GM15510 (cell line): Measurements from ENCODE around the gene OR5D13.

Experiments used
- POLR2A ChIP-seq: IDR thresholded peaks from 3 replicates; pipeline ENCODE4 v1.6.1; 2011; ENCODE audit warnings: borderline replicate concordance; ENCODE audit not compliant: insufficient read length; ENCODE audit errors: extremely low read depth

Gene OR5D13, protein sequence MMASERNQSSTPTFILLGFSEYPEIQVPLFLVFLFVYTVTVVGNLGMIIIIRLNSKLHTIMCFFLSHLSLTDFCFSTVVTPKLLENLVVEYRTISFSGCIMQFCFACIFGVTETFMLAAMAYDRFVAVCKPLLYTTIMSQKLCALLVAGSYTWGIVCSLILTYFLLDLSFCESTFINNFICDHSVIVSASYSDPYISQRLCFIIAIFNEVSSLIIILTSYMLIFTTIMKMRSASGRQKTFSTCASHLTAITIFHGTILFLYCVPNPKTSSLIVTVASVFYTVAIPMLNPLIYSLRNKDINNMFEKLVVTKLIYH

DNA sequence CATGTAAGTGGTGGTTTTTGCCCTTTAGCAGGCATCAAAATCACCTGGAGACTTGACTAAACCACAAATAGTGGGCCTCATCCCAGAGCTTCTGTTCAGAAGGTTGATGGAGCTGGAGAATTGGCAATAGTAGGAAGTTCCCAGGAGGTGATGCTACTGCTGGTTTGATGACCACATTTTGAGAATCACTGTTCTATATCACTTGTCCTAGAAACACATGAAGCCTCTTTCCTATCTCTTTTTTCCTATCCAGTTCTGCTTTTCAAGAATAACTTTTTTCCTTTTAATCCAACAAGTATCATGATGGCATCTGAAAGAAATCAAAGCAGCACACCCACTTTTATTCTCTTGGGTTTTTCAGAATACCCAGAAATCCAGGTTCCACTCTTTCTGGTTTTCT lies at the start of gene OR5D13:
Gene OR5D13, plus strand, starts transcription at position 301 of the 400 bp plus-strand sequence. Its CDS starts 0 bp downstream, at position 301.
- no peak for TF ChIP-seq POLR2A

GRCh38 chr11:55726715-55727324 lies 46.4 kb upstream of the OR5D13 start:
- no peak for TF ChIP-seq POLR2A

DNA sequence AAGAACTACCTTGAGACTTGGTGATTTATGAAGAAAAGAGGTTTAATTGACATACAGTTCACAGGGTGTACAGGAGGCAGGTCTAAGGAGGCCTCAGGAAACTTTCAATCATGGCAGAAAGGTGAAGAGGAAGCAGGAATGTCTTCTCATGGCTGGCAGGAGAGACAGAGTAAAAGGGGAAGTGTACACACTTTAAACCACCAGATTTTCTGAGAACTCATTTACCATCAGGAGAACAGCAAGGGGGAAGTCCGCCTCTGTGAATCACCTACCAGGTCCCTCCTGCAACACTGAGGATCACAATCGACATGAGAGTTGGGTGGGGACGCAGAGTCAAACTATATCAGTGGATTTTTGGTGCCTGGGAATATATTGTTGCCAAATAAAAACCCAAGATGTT lies 40.3 kb upstream of the OR5D13 start:
- TF ChIP-seq POLR2A: no peak

DNA sequence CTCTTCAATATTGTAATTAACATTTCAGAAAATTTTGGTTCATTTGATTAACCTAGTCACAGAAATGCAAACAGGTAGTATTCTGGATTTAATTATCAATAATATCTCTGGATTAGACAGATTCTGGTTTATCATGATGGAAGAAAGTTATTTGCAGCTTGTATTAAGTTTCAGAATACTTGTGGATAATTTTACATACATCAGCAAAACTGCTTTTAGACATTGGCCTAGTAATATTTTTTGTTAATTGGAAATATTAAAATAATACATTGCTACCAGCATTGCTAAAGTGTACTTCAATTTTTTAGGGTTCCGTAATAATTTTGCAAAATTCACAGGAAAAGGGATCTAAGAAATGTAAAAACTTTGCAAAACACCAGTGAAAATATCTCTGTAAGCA lies 18.4 kb downstream of the OR5D13 start:
- TF ChIP-seq POLR2A: no peak

GRCh38 chr11:55793321-55793720 lies 20.1 kb downstream of the OR5D13 start:
- TF ChIP-seq POLR2A: no peak

- no peak for TF ChIP-seq POLR2A
Observed at GRCh38 chr11:55795256-55795655, 22.0 kb downstream of the OR5D13 start, which contains the start of gene OR5D14. TSS of gene OR5D14 (plus strand) at chr11:55795556. CDS start at chr11:55795556, 0 bp downstream.

- no peak for TF ChIP-seq POLR2A
Observed at GRCh38 chr11:55806248-55806647, 33.0 kb downstream of the OR5D13 start.

GRCh38 chr11:55811067-55811466 lies 37.8 kb downstream of the OR5D13 start, which contains the start of gene OR5L1:
TSS of gene OR5L1 (plus strand) at chr11:55811367. CDS start at chr11:55811467, 100 bp downstream.
- TF ChIP-seq POLR2A: no peak

DNA sequence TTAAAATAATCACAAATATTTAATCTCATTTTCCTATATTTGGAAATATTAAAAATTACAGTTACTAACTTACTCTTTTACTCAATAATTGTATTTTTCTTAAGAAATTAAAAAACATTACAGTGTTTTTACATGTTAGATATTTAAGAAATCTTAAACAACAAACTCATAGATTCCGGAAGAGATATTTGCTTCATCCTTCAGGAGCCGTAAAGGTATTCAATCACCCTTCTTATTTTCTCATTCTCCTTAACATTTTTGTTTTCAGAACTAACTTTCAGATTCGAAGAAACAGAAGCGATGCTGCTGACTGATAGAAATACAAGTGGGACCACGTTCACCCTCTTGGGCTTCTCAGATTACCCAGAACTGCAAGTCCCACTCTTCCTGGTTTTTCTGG lies 46.1 kb downstream of the OR5D13 start, which contains the start of gene OR5D18:
Gene OR5D18, plus strand, starts transcription at position 301 of the 400 bp plus-strand sequence. Its CDS starts 0 bp downstream, at position 301.
- no peak for TF ChIP-seq POLR2A
